NCI-H2029 treated with DMSO at 0.1 percent for 48 hours (cell line): ENCODE measurements around the gene SPATS2.

Experiments
- DNase-seq: peaks from one replicate; lab custom pipeline; 2025; lab: John Stamatoyannopoulos, UW

Gene SPATS2

GRCh38 chr12:49541140-49541861 is 174.0 kb downstream of the SPATS2 start:
- DNase-seq: no peak

GRCh38 chr12:49541911-49542505 is 174.7 kb downstream of the SPATS2 start:
- no peak for DNase-seq

- no peak for DNase-seq
Observed at GRCh38 chr12:49542592-49543160, 175.4 kb downstream of the SPATS2 start.

GRCh38 chr12:49543221-49543913 is 176.1 kb downstream of the SPATS2 start:
- DNase-seq: no peak

GRCh38 chr12:49543914-49544815 is 176.9 kb downstream of the SPATS2 start:
- DNase-seq: no peak

- DNase-seq: no peak
Observed at GRCh38 chr12:49545815-49546214, 178.6 kb downstream of the SPATS2 start.

- DNase-seq: no peak
Observed at GRCh38 chr12:49546481-49546880, 179.2 kb downstream of the SPATS2 start.

GRCh38 chr12:49547090-49547690 is 179.9 kb downstream of the SPATS2 start:
- no peak for DNase-seq

- DNase-seq: no peak
Observed at GRCh38 chr12:49548481-49548821, 181.2 kb downstream of the SPATS2 start.

- no peak for DNase-seq
Observed at GRCh38 chr12:49548822-49549648, 181.8 kb downstream of the SPATS2 start.

GRCh38 chr12:49549735-49550692 is 182.8 kb downstream of the SPATS2 start:
- no peak for DNase-seq

GRCh38 chr12:49550693-49551252 is 183.5 kb downstream of the SPATS2 start:
- no peak for DNase-seq

GRCh38 chr12:49552014-49552413 is 184.8 kb downstream of the SPATS2 start:
- no peak for DNase-seq

- DNase-seq: no peak
Observed at GRCh38 chr12:49552425-49552824, 185.2 kb downstream of the SPATS2 start.

- DNase-seq: no peak
Observed at GRCh38 chr12:49552899-49553298, 185.6 kb downstream of the SPATS2 start.

GRCh38 chr12:49553512-49554088 is 186.3 kb downstream of the SPATS2 start:
- DNase-seq: no peak

GRCh38 chr12:49554266-49554665 is 187.0 kb downstream of the SPATS2 start:
- DNase-seq: no peak

GRCh38 chr12:49555631-49556390 is 188.5 kb downstream of the SPATS2 start:
- DNase-seq: no peak
